ENCODE results near the gene PRKCI. TPM values are rescaled to one million over a fixed set of nuclear protein-coding genes. Genes with fewer than 3 reads are reported as not detected.

Gene PRKCI
- total RNA-seq, 1 experiment from 2014 or later: 25.2 TPM

DNA sequence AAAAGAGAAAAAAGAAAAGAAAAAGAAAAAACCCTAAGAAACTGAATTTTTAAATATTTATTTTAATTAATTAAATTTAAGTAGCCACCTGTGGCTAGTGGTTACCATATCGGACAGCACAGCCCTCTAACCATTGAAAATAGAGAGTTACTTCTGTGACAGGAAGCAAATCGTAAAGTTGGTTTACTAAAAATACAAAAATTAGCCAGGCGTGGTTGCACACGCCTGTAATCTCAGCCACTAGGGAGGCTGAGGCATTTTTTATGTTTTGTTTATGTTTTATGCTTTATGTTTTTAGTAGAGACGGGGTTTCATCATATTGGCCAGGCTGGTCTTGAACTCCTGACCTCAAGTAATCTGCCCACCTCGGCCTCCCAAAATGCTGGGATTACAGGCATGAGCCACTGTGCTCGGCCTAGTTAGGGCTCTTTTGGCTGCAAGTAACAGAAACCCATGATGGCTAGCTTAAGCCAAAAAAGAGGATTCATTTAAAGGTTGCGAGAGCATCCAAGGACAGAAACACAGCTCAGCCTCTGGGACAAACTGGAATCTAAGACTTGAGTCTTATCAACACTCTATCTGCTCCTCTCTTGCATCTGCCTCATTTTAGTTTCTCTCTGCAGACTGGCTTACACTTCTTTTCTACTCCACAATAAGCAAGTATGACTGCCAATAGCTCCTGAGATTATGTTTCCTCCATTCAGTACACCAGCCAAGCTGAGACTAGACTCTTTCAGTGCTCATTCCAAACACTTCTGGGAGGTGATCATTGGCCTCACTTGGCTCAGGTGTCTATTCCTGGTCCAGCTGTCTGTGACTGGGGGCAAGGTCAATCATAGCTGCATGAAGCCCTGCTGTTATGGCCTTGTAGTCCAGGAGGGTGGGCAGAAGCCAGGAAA, 128.5 kb downstream of the PRKCI start:
- Histone ChIP-seq H4K20me1 (ENCODE audit: insufficient read depth) (no peaks in the 10 kb centered on the region), H3K4me1 (ENCODE audit: control insufficient read depth in 1 of 2, insufficient read depth in 2 of 2, low read length in 2 of 2) (peaks cover 0 to 1% of the 10 kb centered on the region in 2 experiments; a peak in 2 of 4 replicates), H3K79me2 (ENCODE audit: insufficient read depth, low read length) (no peaks in the 10 kb centered on the region), H3K4me3 (replicated peaks in 1 of 2; ENCODE audit: low read depth in 1 of 2, low read length in 2 of 2) (no peak overlapping the region), H3K27me3 (ENCODE audit: insufficient read depth, low read length) (no peaks in the 10 kb centered on the region), H3K9me3 (ENCODE audit: control insufficient read depth in 1 of 2, insufficient read depth in 1 of 2, low read depth in 1 of 2, low read length in 2 of 2) (no peaks in the 10 kb centered on the region), H3K9me2 (ENCODE audit: insufficient read depth) (no peaks in the 10 kb centered on the region), H3K27ac (ENCODE audit: low read depth, low read length) (no peak overlapping the region), H2AFZ (ENCODE audit: low read depth, low read length, poor library complexity, severe bottlenecking) (no peak overlapping the region), H3K36me3 (ENCODE audit: control insufficient read depth in 1 of 2, insufficient read depth in 2 of 2, low read length in 2 of 2) (no peaks in the 10 kb centered on the region), H3K9ac (ENCODE audit: low read length) (no peak overlapping the region), H3K4me2 (ENCODE audit: low read length) (no peak overlapping the region)
- ChIA-PET POLR2A (no interaction called here), CTCF (no interaction called here), RAD21 (ENCODE audit: low non-redundant PET in 1 of 2, low total read pairs in 2 of 2, uncharacterized antibody in 2 of 2, unreplicated experiment in 2 of 2) (no interaction called here)
- ATAC-seq (no peak), DNase-seq (ENCODE audit: low read depth, low spot score) (no peak)
- BruUV-seq (replicated peaks): no TSS peak
- TF ChIP-seq, protein P1, sequence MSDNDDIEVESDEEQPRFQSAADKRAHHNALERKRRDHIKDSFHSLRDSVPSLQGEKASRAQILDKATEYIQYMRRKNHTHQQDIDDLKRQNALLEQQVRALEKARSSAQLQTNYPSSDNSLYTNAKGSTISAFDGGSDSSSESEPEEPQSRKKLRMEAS (IDR thresholded peaks at IDR 0.05): no peak
- TF ChIP-seq ELF1 (IDR thresholded peaks at IDR 0.05; ENCODE audit: borderline replicate concordance, low read depth) (no peak), EZH2 (IDR thresholded peaks at IDR 0.05) (no peak), SIN3A (IDR thresholded peaks at IDR 0.05; ENCODE audit: low read depth) (no peak), JUND (IDR thresholded peaks at IDR 0.05) (no peak), CBX3 (IDR thresholded peaks at IDR 0.05; ENCODE audit: low read depth) (no peak), POLR2A (IDR thresholded peaks at IDR 0.05; ENCODE audit: borderline replicate concordance, extremely low read depth, insufficient read depth, insufficient read length) (no peak), SRF (IDR thresholded peaks at IDR 0.05; ENCODE audit: low read depth) (no peak), POLR2AphosphoS5 (IDR thresholded peaks at IDR 0.05; ENCODE audit: low read depth, low read length) (no peak)
- TF ChIP-seq, protein P2, sequence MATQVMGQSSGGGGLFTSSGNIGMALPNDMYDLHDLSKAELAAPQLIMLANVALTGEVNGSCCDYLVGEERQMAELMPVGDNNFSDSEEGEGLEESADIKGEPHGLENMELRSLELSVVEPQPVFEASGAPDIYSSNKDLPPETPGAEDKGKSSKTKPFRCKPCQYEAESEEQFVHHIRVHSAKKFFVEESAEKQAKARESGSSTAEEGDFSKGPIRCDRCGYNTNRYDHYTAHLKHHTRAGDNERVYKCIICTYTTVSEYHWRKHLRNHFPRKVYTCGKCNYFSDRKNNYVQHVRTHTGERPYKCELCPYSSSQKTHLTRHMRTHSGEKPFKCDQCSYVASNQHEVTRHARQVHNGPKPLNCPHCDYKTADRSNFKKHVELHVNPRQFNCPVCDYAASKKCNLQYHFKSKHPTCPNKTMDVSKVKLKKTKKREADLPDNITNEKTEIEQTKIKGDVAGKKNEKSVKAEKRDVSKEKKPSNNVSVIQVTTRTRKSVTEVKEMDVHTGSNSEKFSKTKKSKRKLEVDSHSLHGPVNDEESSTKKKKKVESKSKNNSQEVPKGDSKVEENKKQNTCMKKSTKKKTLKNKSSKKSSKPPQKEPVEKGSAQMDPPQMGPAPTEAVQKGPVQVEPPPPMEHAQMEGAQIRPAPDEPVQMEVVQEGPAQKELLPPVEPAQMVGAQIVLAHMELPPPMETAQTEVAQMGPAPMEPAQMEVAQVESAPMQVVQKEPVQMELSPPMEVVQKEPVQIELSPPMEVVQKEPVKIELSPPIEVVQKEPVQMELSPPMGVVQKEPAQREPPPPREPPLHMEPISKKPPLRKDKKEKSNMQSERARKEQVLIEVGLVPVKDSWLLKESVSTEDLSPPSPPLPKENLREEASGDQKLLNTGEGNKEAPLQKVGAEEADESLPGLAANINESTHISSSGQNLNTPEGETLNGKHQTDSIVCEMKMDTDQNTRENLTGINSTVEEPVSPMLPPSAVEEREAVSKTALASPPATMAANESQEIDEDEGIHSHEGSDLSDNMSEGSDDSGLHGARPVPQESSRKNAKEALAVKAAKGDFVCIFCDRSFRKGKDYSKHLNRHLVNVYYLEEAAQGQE (IDR thresholded peaks at IDR 0.05; ENCODE audit: low read depth): no peak
- TF ChIP-seq, protein P3, sequence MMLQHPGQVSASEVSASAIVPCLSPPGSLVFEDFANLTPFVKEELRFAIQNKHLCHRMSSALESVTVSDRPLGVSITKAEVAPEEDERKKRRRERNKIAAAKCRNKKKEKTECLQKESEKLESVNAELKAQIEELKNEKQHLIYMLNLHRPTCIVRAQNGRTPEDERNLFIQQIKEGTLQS (IDR thresholded peaks at IDR 0.05): no peak
- intact Hi-C loops (cut with micrococcal nuclease): no loop called here

All from HCT116 (cell line).